Measurements from ENCODE around the gene SLC9B2. TPM values are rescaled to one million over a fixed set of nuclear protein-coding genes. Genes with fewer than 3 reads are reported as not detected.

The SLC9B2 gene
- total and polyA plus RNA-seq, 10 of the 15 experiments (the other 5 are each of a cell fraction or from before 2014, with no cell fraction given), result 8.9 to 32.5 (median 25.3) TPM

- TF ChIP-seq EGR1 (IDR thresholded peaks at IDR 0.05; ENCODE audit: borderline replicate concordance in 1 of 2, low read depth in 2 of 2, low read length in 2 of 2) (no peak), PML (IDR thresholded peaks at IDR 0.05; ENCODE audit: low read length) (no peak), BACH1 (IDR thresholded peaks at IDR 0.05; ENCODE audit: borderline replicate concordance) (no peak), IRF5 (IDR thresholded peaks at IDR 0.05; ENCODE audit: borderline replicate concordance) (no peak)
Measured at GRCh38 chr4:103060453-103061148, 16.0 kb downstream of the SLC9B2 start (continued).

GRCh38 chr4:103054030-103054429 lies 22.5 kb downstream of the SLC9B2 start:
- H3K36me3 ChIP-seq (ENCODE audit: control insufficient read depth in 2 of 2, insufficient read depth in 2 of 2, low read length in 1 of 2), result peaks cover 0 to 7% of the 10 kb centered on the region in 2 experiments; a peak in 1 of 4 replicates
- in situ Hi-C loops (cut with MboI) (no loop called here), intact Hi-C loops (cut with micrococcal nuclease; ENCODE audit: unreplicated experiment) (no loop called here)
- H3K27ac ChIP-seq (ENCODE audit: control insufficient read depth, insufficient read depth), result no peak overlapping the region
- WGBS (ENCODE audit: insufficient coverage, insufficient replicate concordance, low lambda C conversion rate, missing lambda C conversion rate), result 97% methylated on average over 3 of the region's 3 CpGs
- no peaks in the 10 kb centered on the region for H3K27me3 ChIP-seq (replicated peaks in 1 of 2; ENCODE audit: control insufficient read depth in 2 of 2, insufficient read depth in 2 of 2, low read length in 1 of 2)
- H3K4me1 ChIP-seq (ENCODE audit: control insufficient read depth, insufficient read depth, low read length), result peaks cover 7% of the 10 kb centered on the region
- H4K20me1 ChIP-seq (ENCODE audit: control insufficient read depth, insufficient read depth), result no peaks in the 10 kb centered on the region
- H3K9me3 ChIP-seq (replicated peaks; ENCODE audit: control insufficient read depth, insufficient read depth, low read length), result no peaks in the 10 kb centered on the region
- no peak overlapping the region for H3K4me3 ChIP-seq
- SMC1A ChIA-PET (ENCODE audit: uncharacterized antibody, unreplicated experiment), result interaction anchor here (1.0 to 1.2 kb wide), 2 partner anchors 8 to 16 kb away, joined by 3 to 4 read pairs; no protein-coding TSS in a partner anchor
- CTCF ChIA-PET, result interaction anchor here (1.7 kb wide), 1 partner anchor 37 kb away, joined by 4 read pairs; no protein-coding TSS in a partner anchor
- H3K9ac ChIP-seq (ENCODE audit: control insufficient read depth, insufficient read depth, low read length), result no peak overlapping the region
- H3K79me2 ChIP-seq (ENCODE audit: control insufficient read depth, insufficient read depth, low read length), result no peaks in the 10 kb centered on the region
- H3K4me2 ChIP-seq (ENCODE audit: control insufficient read depth, insufficient read depth), result no peak overlapping the region
- ATAC-seq (no peak), DNase-seq (ENCODE audit: low read depth, low spot score) (no peak), FAIRE-seq (no peak)
- RAD21 ChIA-PET (ENCODE audit: unreplicated experiment), result no interaction called here
- no TSS peak for BruUV-seq (replicated peaks)
- POLR2A ChIA-PET, result no interaction called here
- no peak overlapping the region for H2AFZ ChIP-seq (ENCODE audit: control insufficient read depth, low read depth, low read length)
- TF ChIP-seq ATF3 (IDR thresholded peaks at IDR 0.05; ENCODE audit: borderline replicate concordance, extremely low read depth, low read depth, low read length) (no peak), HCFC1 (IDR thresholded peaks at IDR 0.05; ENCODE audit: low read length) (no peak), ESRRA (IDR thresholded peaks at IDR 0.05; ENCODE audit: low read length) (no peak), CREB1 (IDR thresholded peaks at IDR 0.05; ENCODE audit: low read depth) (no peak), E4F1 (IDR thresholded peaks at IDR 0.05; ENCODE audit: borderline replicate concordance, partially characterized antibody) (no peak), PAX5 (IDR thresholded peaks at IDR 0.05; ENCODE audit: borderline replicate concordance, low read depth, low read length) (no peak), TCF12 (IDR thresholded peaks at IDR 0.05; ENCODE audit: low read depth, low read length) (no peak), RCOR1 (conservative IDR thresholded peaks at IDR 0.05; ENCODE audit: low read depth, low read length) (no peak), HDAC6 (IDR thresholded peaks at IDR 0.05; ENCODE audit: unreplicated experiment) (no peak), SMARCA5 (IDR thresholded peaks at IDR 0.05) (no peak), LARP7 (IDR thresholded peaks at IDR 0.05) (no peak), CHD1 (IDR thresholded peaks at IDR 0.05; ENCODE audit: low read depth, low read length) (no peak), MAX (IDR thresholded peaks at IDR 0.05; ENCODE audit: low read depth, low read length) (no peak), BACH1 (IDR thresholded peaks at IDR 0.05; ENCODE audit: borderline replicate concordance) (no peak)
